CD4-positive, alpha-beta T cell (primary cell): ENCODE measurements around the gene ISOC2. TPM values are rescaled to one million over a fixed set of nuclear protein-coding genes. Genes with fewer than 3 reads are reported as not detected.

ENCODE experiments used
- ATAC-seq: fragments of 200-7000 bp; cut with Tn5 transposase; one replicate; pipeline ENCODE4 v1.10.0; 2022; ENCODE audit warnings: mild to moderate bottlenecking; ENCODE audit not compliant: poor library complexity
- CTCF ChIA-PET: fragments of 350-600 bp; sonication (Branson Sonifier 250); formaldehyde crosslinking; loops from one replicate; lab custom pipeline; 2021; ENCODE audit warnings: antibody characterized with exemption, inconsistent platforms; lab: Charles Lee
- POLR2A ChIA-PET: fragments of 350-600 bp; sonication (Branson Sonifier 250); formaldehyde crosslinking; loops from one replicate; lab custom pipeline; 2021; ENCODE audit warnings: antibody characterized with exemption, inconsistent platforms; lab: Charles Lee
- DNase-seq, 14 experiments: peaks; one replicate each; pipeline ENCODE4 v3.0.0-alpha.2; 2013 to 2020; ENCODE audit warnings: mixed read lengths in 2 of 14
- H3K27ac ChIP-seq, 2 donors: one replicate each; pipeline versions ENCODE4 v1.5.1 to v1.7.0; 2013; ENCODE audit warnings: low read length in 2 of 2, low read depth in 1 of 2, mild to moderate bottlenecking in 1 of 2
- H3K27me3 ChIP-seq, 2 experiments: 1 replicate in 1 of 2; 2 replicates in 1 of 2; pipeline versions ENCODE4 v1.6.1 to v1.7.0; 2013; ENCODE audit warnings: low read length in 2 of 2, control low read depth in 1 of 2, mild to moderate bottlenecking in 1 of 2, moderate library complexity in 1 of 2; ENCODE audit not compliant: insufficient read depth in 2 of 2, control insufficient read depth in 1 of 2
- H3K36me3 ChIP-seq: one replicate; pipeline ENCODE4 v1.6.1; 2013; ENCODE audit warnings: low read length, control low read depth; ENCODE audit not compliant: insufficient read depth
- H3K4me1 ChIP-seq: one replicate; pipeline ENCODE4 v1.6.1; 2013; ENCODE audit warnings: low read length, control low read depth; ENCODE audit not compliant: insufficient read depth
- H3K4me3 ChIP-seq: one replicate; pipeline ENCODE4 v1.5.1; 2013; ENCODE audit warnings: mild to moderate bottlenecking, low read length, moderate library complexity
- H3K9me3 ChIP-seq, 2 experiments: 1 replicate in 1 of 2; 2 replicates in 1 of 2; pipeline versions ENCODE4 v1.6.1 to v1.7.0; 2013; ENCODE audit warnings: low read length in 2 of 2, mild to moderate bottlenecking in 2 of 2, control low read depth in 1 of 2, moderate library complexity in 1 of 2; ENCODE audit not compliant: control insufficient read depth in 1 of 2, insufficient read depth in 1 of 2
- H3K27ac Mint-ChIP-seq: one replicate; pipeline ENCODE4 v1.8.0; 2020; ENCODE audit warnings: mixed read lengths
- H3K27me3 Mint-ChIP-seq: one replicate; pipeline ENCODE4 v1.8.0; 2021; ENCODE audit warnings: mixed read lengths
- H3K36me3 Mint-ChIP-seq: one replicate; pipeline ENCODE4 v1.8.0; 2021; ENCODE audit warnings: low read depth, mixed read lengths
- H3K4me1 Mint-ChIP-seq: one replicate; pipeline ENCODE4 v1.8.0; 2021; ENCODE audit warnings: low read depth, mixed read lengths
- H3K4me3 Mint-ChIP-seq: one replicate; pipeline ENCODE4 v1.8.0; 2020; ENCODE audit warnings: mild to moderate bottlenecking, mixed read lengths
- H3K9me3 Mint-ChIP-seq: one replicate; pipeline ENCODE4 v1.8.0; 2020; ENCODE audit warnings: mixed read lengths
- intact Hi-C, 2 experiments: fragments of 100-400 bp; cut with DNase I in 1 of 2; cut with micrococcal nuclease in 1 of 2; formaldehyde crosslinking; loops; one replicate each; pipeline versions ENCODE4 v1.15.1 to v1.9.0; 2023 to 2025; cut with DNase I, micrococcal nuclease
- total RNA-seq, 174 experiments: library from RNA in 2 of 174; stranded (reverse) in 2 of 174; gene quantifications; one replicate each; pipeline ENCODE4 v1.2.3 and lab custom pipeline; 2021 to 2026
- TF ChIP-seq, protein P1 (sequence below): fragments of 200-600 bp; IDR thresholded peaks from one replicate; pipeline ENCODE4 v1.8.0; 2022; ENCODE audit warnings: antibody characterized with exemption, mild to moderate bottlenecking

Gene ISOC2
- total RNA-seq, 2 experiments from 2014 or later, result 1.5 to 2.2 TPM

DNA sequence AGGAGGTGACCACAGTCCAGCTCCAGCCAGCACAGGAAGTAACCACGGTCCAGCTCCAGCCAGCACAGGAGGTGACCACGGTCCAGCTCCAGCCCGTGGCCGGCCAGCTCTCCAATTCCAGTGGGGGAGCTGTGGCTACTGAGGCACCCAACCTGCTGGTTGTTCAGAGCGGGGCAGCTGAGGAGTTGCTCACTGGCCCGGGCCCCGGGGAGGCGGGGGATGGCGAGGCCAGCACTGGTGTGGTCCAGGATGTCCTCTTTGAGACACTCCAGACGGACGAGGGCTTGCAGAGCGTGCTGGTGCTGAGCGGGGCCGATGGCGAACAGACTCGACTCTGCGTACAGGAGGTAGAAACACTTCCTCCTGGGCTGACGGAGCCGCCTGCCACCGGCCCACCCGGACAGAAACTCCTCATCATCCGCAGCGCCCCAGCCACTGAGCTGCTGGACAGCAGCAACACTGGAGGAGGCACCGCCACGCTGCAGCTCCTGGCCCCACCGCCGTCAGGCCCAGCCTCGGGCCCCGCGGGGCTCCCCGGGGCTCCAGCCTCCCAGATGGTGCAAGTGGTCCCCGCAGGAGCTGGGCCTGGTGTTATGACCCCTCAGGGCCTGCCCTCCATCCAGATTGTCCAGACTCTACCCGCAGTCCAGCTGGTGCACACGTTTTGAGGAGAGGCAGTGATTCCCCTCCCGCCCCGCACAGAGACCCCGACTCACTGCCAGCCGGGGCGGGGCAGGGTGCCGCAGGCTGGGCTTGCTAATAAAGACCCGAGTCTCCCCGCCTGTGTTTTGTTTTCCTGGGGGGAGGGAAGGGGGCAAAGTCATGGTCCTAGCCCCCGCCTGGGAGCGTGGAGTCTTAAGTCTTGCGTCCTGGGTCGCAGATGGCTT is 22.5 kb upstream of the ISOC2 start:
- Histone ChIP-seq H3K4me3 (peak overlapping the region; percentile 58), H3K36me3 (peaks cover 8% of the 10 kb centered on the region), H3K27me3 (peaks cover 0 to 2% of the 10 kb centered on the region in 2 experiments), H3K9me3 (no peaks in the 10 kb centered on the region), H3K27ac (no peak overlapping the region), H3K4me1 (peaks cover 27% of the 10 kb centered on the region)
- no peak overlapping the region for H3K27ac Mint-ChIP-seq
- DNase-seq (no peak), ATAC-seq (no peak)
- H3K27me3 Mint-ChIP-seq, result no peaks in the 10 kb centered on the region
- H3K36me3 Mint-ChIP-seq, result peaks cover 6% of the 10 kb centered on the region
- intact Hi-C loops, result no loop called here
- ChIA-PET CTCF (interaction anchor here (1.0 to 1.8 kb wide), 2 partner anchors 16 to 20 kb away, joined by 3 to 6 read pairs; no protein-coding TSS in a partner anchor), POLR2A (interaction anchor here (0.9 to 3.5 kb wide), 4 partner anchors 7 to 145 kb away, joined by 4 to 29 read pairs (median 4); partner anchors contain the start of genes KMT5C and ZNF628)
- H3K4me1 Mint-ChIP-seq, result peaks cover 20% of the 10 kb centered on the region
- H3K9me3 Mint-ChIP-seq, result no peaks in the 10 kb centered on the region
- TF ChIP-seq, protein P1, sequence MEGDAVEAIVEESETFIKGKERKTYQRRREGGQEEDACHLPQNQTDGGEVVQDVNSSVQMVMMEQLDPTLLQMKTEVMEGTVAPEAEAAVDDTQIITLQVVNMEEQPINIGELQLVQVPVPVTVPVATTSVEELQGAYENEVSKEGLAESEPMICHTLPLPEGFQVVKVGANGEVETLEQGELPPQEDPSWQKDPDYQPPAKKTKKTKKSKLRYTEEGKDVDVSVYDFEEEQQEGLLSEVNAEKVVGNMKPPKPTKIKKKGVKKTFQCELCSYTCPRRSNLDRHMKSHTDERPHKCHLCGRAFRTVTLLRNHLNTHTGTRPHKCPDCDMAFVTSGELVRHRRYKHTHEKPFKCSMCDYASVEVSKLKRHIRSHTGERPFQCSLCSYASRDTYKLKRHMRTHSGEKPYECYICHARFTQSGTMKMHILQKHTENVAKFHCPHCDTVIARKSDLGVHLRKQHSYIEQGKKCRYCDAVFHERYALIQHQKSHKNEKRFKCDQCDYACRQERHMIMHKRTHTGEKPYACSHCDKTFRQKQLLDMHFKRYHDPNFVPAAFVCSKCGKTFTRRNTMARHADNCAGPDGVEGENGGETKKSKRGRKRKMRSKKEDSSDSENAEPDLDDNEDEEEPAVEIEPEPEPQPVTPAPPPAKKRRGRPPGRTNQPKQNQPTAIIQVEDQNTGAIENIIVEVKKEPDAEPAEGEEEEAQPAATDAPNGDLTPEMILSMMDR, result no peak
- peak overlapping the region; percentile 4 for H3K4me3 Mint-ChIP-seq

DNA sequence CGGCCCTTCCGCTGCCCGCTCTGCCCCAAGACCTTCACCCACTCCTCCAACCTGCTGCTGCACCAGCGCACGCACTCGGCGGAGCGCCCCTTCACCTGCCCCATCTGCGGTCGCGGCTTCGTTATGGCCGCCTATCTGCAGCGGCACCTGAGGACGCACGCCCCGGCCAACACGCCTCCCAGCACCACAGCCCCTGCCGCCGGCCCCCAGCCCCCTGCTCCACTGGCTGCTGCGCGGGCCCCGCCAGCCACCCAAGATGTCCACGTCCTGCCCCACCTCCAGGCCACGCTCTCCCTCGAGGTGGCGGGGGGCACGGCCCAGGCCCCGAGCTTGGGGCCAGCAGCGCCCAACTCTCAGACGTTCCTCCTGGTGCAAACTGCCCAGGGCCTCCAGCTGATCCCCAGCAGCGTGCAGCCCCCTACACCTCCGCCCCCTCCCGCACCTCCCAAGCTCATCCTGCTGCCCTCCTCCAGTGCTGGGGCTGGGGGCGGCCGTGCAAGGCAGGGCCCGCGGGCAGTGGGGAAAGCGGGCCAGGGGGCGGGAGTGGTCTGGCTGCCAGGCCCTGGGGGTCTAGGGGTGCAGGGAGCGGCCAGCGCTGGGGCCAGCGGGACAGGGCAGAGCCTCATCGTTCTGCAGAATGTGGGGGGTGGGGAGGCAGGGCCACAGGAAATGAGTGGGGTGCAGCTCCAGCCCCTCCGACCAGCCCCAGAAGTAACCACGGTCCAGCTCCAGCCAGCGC is 21.7 kb upstream of the ISOC2 start:
- Mint-ChIP-seq H3K27me3 (no peaks in the 10 kb centered on the region), H3K4me1 (peaks cover 28% of the 10 kb centered on the region), H3K4me3 (no peak overlapping the region), H3K9me3 (no peaks in the 10 kb centered on the region), H3K36me3 (peaks cover 6% of the 10 kb centered on the region), H3K27ac (no peak overlapping the region)
- Histone ChIP-seq H3K27me3 (no peaks in the 10 kb centered on the region), H3K36me3 (peaks cover 8% of the 10 kb centered on the region), H3K9me3 (no peaks in the 10 kb centered on the region), H3K27ac (no peak overlapping the region), H3K4me1 (peaks cover 31% of the 10 kb centered on the region), H3K4me3 (no peak overlapping the region)
- ATAC-seq (no peak), DNase-seq (no peak)
- CTCF ChIA-PET, result interaction anchor here (1.8 kb wide), 1 partner anchor 21 kb away, joined by 6 read pairs; no protein-coding TSS in a partner anchor
- POLR2A ChIA-PET, result no interaction called here
- intact Hi-C loops, result no loop called here
- TF ChIP-seq, protein P1, result no peak

DNA sequence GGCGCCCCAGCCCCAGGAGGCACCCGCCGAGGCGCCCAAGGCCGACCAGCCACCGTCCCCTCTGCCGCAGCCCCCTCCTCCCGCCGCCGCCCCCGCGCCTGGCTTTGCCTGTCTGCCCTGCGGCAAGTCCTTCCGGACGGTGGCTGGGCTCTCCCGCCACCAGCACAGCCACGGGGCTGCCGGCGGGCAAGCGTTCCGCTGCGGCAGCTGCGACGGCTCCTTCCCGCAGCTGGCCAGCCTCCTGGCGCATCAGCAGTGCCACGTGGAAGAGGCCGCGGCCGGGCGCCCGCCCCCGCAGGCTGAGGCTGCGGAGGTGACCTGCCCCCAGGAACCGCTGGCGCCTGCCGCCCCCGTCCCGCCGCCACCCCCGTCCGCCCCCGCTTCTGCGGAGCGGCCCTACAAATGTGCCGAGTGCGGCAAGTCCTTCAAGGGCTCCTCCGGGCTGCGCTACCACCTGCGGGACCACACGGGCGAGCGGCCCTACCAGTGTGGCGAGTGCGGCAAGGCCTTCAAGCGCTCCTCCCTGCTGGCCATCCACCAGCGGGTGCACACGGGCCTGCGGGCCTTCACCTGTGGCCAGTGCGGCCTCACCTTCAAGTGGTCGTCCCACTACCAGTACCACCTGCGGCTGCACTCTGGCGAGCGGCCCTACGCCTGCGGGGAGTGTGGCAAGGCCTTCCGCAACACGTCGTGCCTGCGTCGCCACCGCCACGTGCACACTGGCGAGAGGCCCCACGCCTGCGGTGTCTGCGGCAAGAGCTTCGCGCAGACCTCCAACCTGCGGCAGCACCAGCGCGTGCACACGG is 20.9 kb upstream of the ISOC2 start:
- Histone ChIP-seq H3K27ac (no peak overlapping the region), H3K36me3 (peaks cover 8% of the 10 kb centered on the region), H3K4me3 (no peak overlapping the region), H3K9me3 (no peaks in the 10 kb centered on the region), H3K4me1 (peaks cover 39% of the 10 kb centered on the region), H3K27me3 (no peaks in the 10 kb centered on the region)
- Mint-ChIP-seq H3K4me1 (peaks cover 34% of the 10 kb centered on the region), H3K9me3 (no peaks in the 10 kb centered on the region), H3K36me3 (peaks cover 6% of the 10 kb centered on the region), H3K4me3 (no peak overlapping the region), H3K27ac (no peak overlapping the region), H3K27me3 (no peaks in the 10 kb centered on the region)
- TF ChIP-seq, protein P1, result no peak
- intact Hi-C loops, result no loop called here
- DNase-seq (no peak), ATAC-seq (no peak)
- POLR2A ChIA-PET, result no interaction called here
- CTCF ChIA-PET, result no interaction called here
